KOPT-K1 (cell line): ENCODE results near the gene SMARCA2.

Source experiments
- H3K27ac ChIP-seq: fragments of 200-600 bp; sonication (generic); 2 replicates; pipeline ENCODE4 v1.5.1; 2016; ENCODE audit warnings: antibody characterized with exemption, mild to moderate bottlenecking, low read depth, low read length; ENCODE audit not compliant: poor library complexity, severe bottlenecking
- H3K36me3 ChIP-seq: fragments of 200-600 bp; sonication (generic); 2 replicates; pipeline ENCODE4 v1.5.1; 2017; ENCODE audit warnings: antibody characterized with exemption, mild to moderate bottlenecking, low read length, moderate library complexity; ENCODE audit not compliant: insufficient read depth
- H3K9me3 ChIP-seq: fragments of 200-600 bp; sonication (generic); 2 replicates; pipeline ENCODE4 v1.5.1; 2017; ENCODE audit warnings: antibody characterized with exemption, low read length, mild to moderate bottlenecking; ENCODE audit not compliant: insufficient read depth, poor library complexity, severe bottlenecking

Gene SMARCA2

GRCh38 chr9:2173861-2174260 is 158.7 kb downstream of the SMARCA2 start:
- Histone ChIP-seq H3K36me3 (no peaks in the 10 kb centered on the region), H3K27ac (no peak overlapping the region), H3K9me3 (no peaks in the 10 kb centered on the region)

- Histone ChIP-seq H3K9me3 (no peaks in the 10 kb centered on the region), H3K27ac (no peak overlapping the region), H3K36me3 (no peaks in the 10 kb centered on the region)
Measured at GRCh38 chr9:2174306-2174705, 159.2 kb downstream of the SMARCA2 start.

- H3K27ac ChIP-seq: no peak overlapping the region
- no peaks in the 10 kb centered on the region for H3K9me3 ChIP-seq
- H3K36me3 ChIP-seq: no peaks in the 10 kb centered on the region
Measured at GRCh38 chr9:2174911-2175310, 159.8 kb downstream of the SMARCA2 start.

- H3K9me3 ChIP-seq: no peaks in the 10 kb centered on the region
- H3K27ac ChIP-seq: no peak overlapping the region
- H3K36me3 ChIP-seq: no peaks in the 10 kb centered on the region
Measured at GRCh38 chr9:2177121-2177520, 162.0 kb downstream of the SMARCA2 start.

GRCh38 chr9:2178034-2178734 is 163.0 kb downstream of the SMARCA2 start:
- Histone ChIP-seq H3K9me3 (no peaks in the 10 kb centered on the region), H3K27ac (no peak overlapping the region), H3K36me3 (no peaks in the 10 kb centered on the region)

GRCh38 chr9:2179567-2179966 is 164.4 kb downstream of the SMARCA2 start:
- no peaks in the 10 kb centered on the region for H3K36me3 ChIP-seq
- no peak overlapping the region for H3K27ac ChIP-seq
- H3K9me3 ChIP-seq: no peaks in the 10 kb centered on the region

GRCh38 chr9:2180154-2180553 is 165.0 kb downstream of the SMARCA2 start:
- no peak overlapping the region for H3K27ac ChIP-seq
- H3K36me3 ChIP-seq: no peaks in the 10 kb centered on the region
- no peaks in the 10 kb centered on the region for H3K9me3 ChIP-seq

GRCh38 chr9:2180704-2181103 is 165.6 kb downstream of the SMARCA2 start:
- no peak overlapping the region for H3K27ac ChIP-seq
- no peaks in the 10 kb centered on the region for H3K36me3 ChIP-seq
- no peaks in the 10 kb centered on the region for H3K9me3 ChIP-seq

- no peak overlapping the region for H3K27ac ChIP-seq
- H3K36me3 ChIP-seq: no peaks in the 10 kb centered on the region
- H3K9me3 ChIP-seq: no peaks in the 10 kb centered on the region
Measured at GRCh38 chr9:2181792-2182191, 166.6 kb downstream of the SMARCA2 start.

GRCh38 chr9:2190939-2191608 is 175.9 kb downstream of the SMARCA2 start:
- H3K27ac ChIP-seq: no peak overlapping the region
- H3K36me3 ChIP-seq: no peaks in the 10 kb centered on the region
- no peaks in the 10 kb centered on the region for H3K9me3 ChIP-seq

- Histone ChIP-seq H3K36me3 (no peaks in the 10 kb centered on the region), H3K27ac (no peak overlapping the region), H3K9me3 (no peaks in the 10 kb centered on the region)
Measured at GRCh38 chr9:2191609-2191972, 176.4 kb downstream of the SMARCA2 start.

- Histone ChIP-seq H3K27ac (no peak overlapping the region), H3K9me3 (no peaks in the 10 kb centered on the region), H3K36me3 (no peaks in the 10 kb centered on the region)
Measured at GRCh38 chr9:2192356-2192979, 177.3 kb downstream of the SMARCA2 start.

GRCh38 chr9:2193552-2193951 is 178.4 kb downstream of the SMARCA2 start:
- H3K36me3 ChIP-seq: no peaks in the 10 kb centered on the region
- H3K9me3 ChIP-seq: no peaks in the 10 kb centered on the region

GRCh38 chr9:2195211-2195610 is 180.1 kb downstream of the SMARCA2 start:
- Histone ChIP-seq H3K27ac (no peak overlapping the region), H3K36me3 (no peaks in the 10 kb centered on the region), H3K9me3 (no peaks in the 10 kb centered on the region)

More at GRCh38 chr9:2193552-2193951, 178.4 kb downstream of the SMARCA2 start:
- no peak overlapping the region for H3K27ac ChIP-seq

- no peaks in the 10 kb centered on the region for H3K36me3 ChIP-seq
- no peak overlapping the region for H3K27ac ChIP-seq
- H3K9me3 ChIP-seq: no peaks in the 10 kb centered on the region
Measured at GRCh38 chr9:2196757-2197156, 181.6 kb downstream of the SMARCA2 start.
